IMR-90 (cell line): ENCODE results near the gene THOC2. TPM values are rescaled to one million over a fixed set of nuclear protein-coding genes. Genes with fewer than 3 reads are reported as not detected.
"Not testable (repeated sequence)": the region's sequence is repeated elsewhere in the genome, so short reads cannot be mapped to it uniquely, and the experiment has no call there.

Experiments used
- ATAC-seq: fragments of 200-7000 bp; cut with Tn5 transposase; 2 replicates; pipeline ENCODE4 v1.9.1; 2020; ENCODE audit warnings: low read depth, mild to moderate bottlenecking, moderate library complexity
- BruUV-seq: library from RNA; stranded (reverse); fragments of 400-500 nt; replicated peaks from 2 replicates; lab custom pipeline; 2021; lab: Mats Ljungman, UMichigan
- CTCF ChIA-PET: fragments of 300-600 bp; formaldehyde crosslinking; extraction: SDS; loops from one replicate; lab custom pipeline; 2021; ENCODE audit warnings: antibody characterized with exemption; lab: Yijun Ruan, JAX
- POLR2A ChIA-PET: fragments of 300-600 bp; sonication (Branson Sonifier 250); formaldehyde crosslinking; loops from one replicate; lab custom pipeline; 2022; ENCODE audit warnings: antibody characterized with exemption; ENCODE audit not compliant: unreplicated experiment; lab: Charles Lee
- DNase-seq: peaks from one replicate; pipeline ENCODE4 v3.0.0; 2013
- H2AFZ ChIP-seq: replicated peaks from 2 replicates; pipeline ENCODE3; 2013; ENCODE audit warnings: low read length, mild to moderate bottlenecking; ENCODE audit not compliant: poor library complexity
- H2AK5ac ChIP-seq: 2 replicates; pipeline ENCODE4 v1.6.1; 2013; ENCODE audit warnings: low read depth, low read length, inconsistent platforms
- H2AK9ac ChIP-seq: replicated peaks from 2 replicates; pipeline ENCODE3; 2013; ENCODE audit warnings: mild to moderate bottlenecking, low read depth, low read length, moderate library complexity; ENCODE audit not compliant: poor library complexity
- H2BK120ac ChIP-seq: 2 replicates; pipeline ENCODE4 v1.6.1; 2013; ENCODE audit warnings: low read depth, low read length, inconsistent platforms
- H2BK15ac ChIP-seq: 3 replicates; pipeline ENCODE4 v1.6.1; 2013; ENCODE audit warnings: low read depth, low read length, inconsistent platforms
- H2BK20ac ChIP-seq: 2 replicates; pipeline ENCODE4 v1.6.1; 2013; ENCODE audit warnings: low read depth, mild to moderate bottlenecking, inconsistent platforms, low read length, moderate library complexity
- H2BK5ac ChIP-seq: 2 replicates; pipeline ENCODE4 v1.6.1; 2013; ENCODE audit warnings: mild to moderate bottlenecking, low read depth, low read length, inconsistent platforms; ENCODE audit not compliant: poor library complexity, severe bottlenecking
- H3K14ac ChIP-seq: replicated peaks from 2 replicates; pipeline ENCODE4 v1.6.1; 2013; ENCODE audit warnings: low read depth, low read length, inconsistent platforms
- H3K18ac ChIP-seq: 2 replicates; pipeline ENCODE4 v1.6.1; 2013; ENCODE audit warnings: low read depth, low read length, control low read depth
- H3K23ac ChIP-seq: 2 replicates; pipeline ENCODE4 v1.6.1; 2013; ENCODE audit warnings: low read depth, low read length, inconsistent platforms
- H3K27ac ChIP-seq: 2 replicates; pipeline ENCODE4 v1.5.1; 2013; ENCODE audit warnings: mild to moderate bottlenecking, control low read depth, low read length; ENCODE audit not compliant: insufficient read depth
- H3K27me3 ChIP-seq: 2 replicates; pipeline ENCODE4 v1.6.1; 2013; ENCODE audit warnings: low read length; ENCODE audit not compliant: control insufficient read depth, insufficient read depth
- H3K36me3 ChIP-seq: 2 replicates; pipeline ENCODE4 v1.6.1; 2013; ENCODE audit warnings: low read length, mixed read lengths; ENCODE audit not compliant: control insufficient read depth, insufficient read depth
- H3K4ac ChIP-seq: 2 replicates; pipeline ENCODE4 v1.6.1; 2013; ENCODE audit warnings: low read depth, low read length, inconsistent platforms
- H3K4me1 ChIP-seq: 2 replicates; pipeline ENCODE4 v1.6.1; 2013; ENCODE audit warnings: low read length, mixed read lengths; ENCODE audit not compliant: control insufficient read depth, insufficient read depth
- H3K4me2 ChIP-seq: 2 replicates; pipeline ENCODE4 v1.6.1; 2013; ENCODE audit warnings: low read depth, mild to moderate bottlenecking, control low read depth, low read length, moderate library complexity
- H3K4me3 ChIP-seq: 2 replicates; pipeline ENCODE4 v1.5.1; 2013; ENCODE audit warnings: low read depth, mild to moderate bottlenecking, control low read depth, low read length, moderate library complexity; ENCODE audit not compliant: insufficient read depth
- H3K56ac ChIP-seq: 2 replicates; pipeline ENCODE4 v1.6.1; 2013; ENCODE audit warnings: low read length, inconsistent platforms; ENCODE audit not compliant: insufficient read depth; ENCODE audit errors: extremely low read depth
- H3K79me1 ChIP-seq, 2 experiments: 2 replicates each; pipeline ENCODE4 v1.6.1; 2013; ENCODE audit warnings: low read length in 2 of 2, inconsistent platforms in 1 of 2, low read depth in 1 of 2
- H3K9ac ChIP-seq: 2 replicates; pipeline ENCODE4 v1.6.1; 2013; ENCODE audit warnings: low read depth, low read length, control low read depth
- H3K9me1 ChIP-seq: 2 replicates; pipeline ENCODE4 v1.6.1; 2013; ENCODE audit warnings: low read length, inconsistent platforms; ENCODE audit not compliant: insufficient read depth
- H3K9me3 ChIP-seq: 2 replicates; pipeline ENCODE4 v1.6.1; 2013; ENCODE audit warnings: low read length; ENCODE audit not compliant: control insufficient read depth, insufficient read depth
- H4K20me1 ChIP-seq: 2 replicates; pipeline ENCODE4 v1.6.1; 2013; ENCODE audit warnings: low read length, inconsistent platforms; ENCODE audit not compliant: insufficient read depth
- H4K5ac ChIP-seq: 2 replicates; pipeline ENCODE4 v1.6.1; 2013; ENCODE audit warnings: mild to moderate bottlenecking, low read depth, low read length, control low read depth
- H4K8ac ChIP-seq, 2 experiments: 2 replicates each; pipeline ENCODE4 v1.6.1; 2013; ENCODE audit warnings: low read depth in 2 of 2, low read length in 2 of 2, control low read depth in 1 of 2, inconsistent platforms in 1 of 2
- H4K91ac ChIP-seq: 2 replicates; pipeline ENCODE4 v1.6.1; 2013; ENCODE audit warnings: low read depth, low read length, inconsistent platforms; ENCODE audit not compliant: insufficient read depth
- RAD21 ChIP-seq: IDR thresholded peaks from 2 replicates; pipeline ENCODE4 v1.6.1; 2012; ENCODE audit warnings: low read length, improper control_type of control experiment
- WGBS, 2 experiments: methylation state at CpG; one replicate each; pipeline versions ENCODE4 v1.1.5 to v1.1.7; 2013; ENCODE audit warnings: missing lambda C conversion rate in 2 of 2; ENCODE audit not compliant: insufficient read length in 1 of 2; ENCODE audit errors: extremely low coverage in 2 of 2; 5-methylcytosine and 5-hydroxymethylcytosine counted together
- dilution Hi-C: fragments of 300-500 bp; cut with HindIII; formaldehyde crosslinking; loops from one replicate; pipeline ENCODE4 v1.14.3; 2018; ENCODE audit warnings: low sequenced_read_pairs; ENCODE audit not compliant: unreplicated experiment
- in situ Hi-C: fragments of 300-500 bp; cut with MboI; formaldehyde crosslinking; loops from 3 replicates; pipeline ENCODE4 v1.14.3; 2019; ENCODE audit warnings: low sequenced_read_pairs, inconsistent platforms, mixed read lengths
- intact Hi-C: fragments of 100-400 bp; cut with micrococcal nuclease; formaldehyde crosslinking; loops from 2 replicates; pipeline ENCODE4 v1.10.0; 2022
- polyA plus RNA-seq, 3 experiments: library from polyadenylated mRNA; depleted of rRNA; stranded (reverse); fragments of >200 nt; gene quantifications; 2 replicates each; pipeline ENCODE4 v1.2.3, GENCODE V29; 2012; ENCODE audit warnings: low replicate concordance in 1 of 3
- total RNA-seq: library from RNA; depleted of rRNA; stranded (reverse); fragments of >200 nt; gene quantifications from 2 replicates; pipeline ENCODE4 v1.2.3, GENCODE V29; 2012
- TF ChIP-seq, protein P1 (sequence below): conservative IDR thresholded peaks from 2 replicates; pipeline ENCODE4 v1.5.1; 2012; ENCODE audit warnings: mild to moderate bottlenecking, low read depth, low read length, improper control_type of control experiment

The THOC2 gene
- total and polyA plus RNA-seq, 2 of the 4 experiments (the other 2 are of a cell fraction), result 42.9 to 58.8 TPM

GRCh38 chrX:123732670-123733363 is at the start of gene THOC2 (continued):
- TF ChIP-seq, protein P1, sequence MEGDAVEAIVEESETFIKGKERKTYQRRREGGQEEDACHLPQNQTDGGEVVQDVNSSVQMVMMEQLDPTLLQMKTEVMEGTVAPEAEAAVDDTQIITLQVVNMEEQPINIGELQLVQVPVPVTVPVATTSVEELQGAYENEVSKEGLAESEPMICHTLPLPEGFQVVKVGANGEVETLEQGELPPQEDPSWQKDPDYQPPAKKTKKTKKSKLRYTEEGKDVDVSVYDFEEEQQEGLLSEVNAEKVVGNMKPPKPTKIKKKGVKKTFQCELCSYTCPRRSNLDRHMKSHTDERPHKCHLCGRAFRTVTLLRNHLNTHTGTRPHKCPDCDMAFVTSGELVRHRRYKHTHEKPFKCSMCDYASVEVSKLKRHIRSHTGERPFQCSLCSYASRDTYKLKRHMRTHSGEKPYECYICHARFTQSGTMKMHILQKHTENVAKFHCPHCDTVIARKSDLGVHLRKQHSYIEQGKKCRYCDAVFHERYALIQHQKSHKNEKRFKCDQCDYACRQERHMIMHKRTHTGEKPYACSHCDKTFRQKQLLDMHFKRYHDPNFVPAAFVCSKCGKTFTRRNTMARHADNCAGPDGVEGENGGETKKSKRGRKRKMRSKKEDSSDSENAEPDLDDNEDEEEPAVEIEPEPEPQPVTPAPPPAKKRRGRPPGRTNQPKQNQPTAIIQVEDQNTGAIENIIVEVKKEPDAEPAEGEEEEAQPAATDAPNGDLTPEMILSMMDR, result peak; percentile 42
- no peak for TF ChIP-seq RAD21

DNA sequence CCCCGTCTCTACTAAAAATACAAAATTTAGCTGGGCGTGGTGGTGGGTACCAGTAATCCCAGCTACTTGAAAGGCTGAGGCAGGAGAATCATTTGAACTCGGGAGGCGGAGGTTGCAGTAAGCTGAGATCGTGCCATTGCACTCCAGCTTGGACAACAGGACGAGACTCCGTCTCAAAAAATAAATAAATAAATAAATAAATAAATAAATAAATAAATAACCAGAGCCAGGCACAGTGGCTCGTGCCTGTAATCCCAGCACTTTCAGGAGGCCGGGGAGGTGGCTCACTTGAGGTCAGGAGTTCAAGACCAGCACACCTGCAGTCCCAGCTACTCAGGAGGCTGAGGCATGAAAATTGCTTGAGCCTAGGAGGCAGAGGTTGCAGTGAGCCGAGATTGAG is 48.9 kb upstream of the THOC2 start:
- in situ Hi-C loops, H3K4me1 ChIP-seq, BruUV-seq, H3K4me2 ChIP-seq, H3K14ac ChIP-seq, H4K5ac ChIP-seq, H4K8ac ChIP-seq, H2BK15ac ChIP-seq, H4K20me1 ChIP-seq, H2BK120ac ChIP-seq, H3K18ac ChIP-seq, H3K79me1 ChIP-seq, ATAC-seq, intact Hi-C loops, DNase-seq, H3K56ac ChIP-seq, H3K27ac ChIP-seq, H2BK5ac ChIP-seq, H3K9ac ChIP-seq, POLR2A ChIA-PET, H3K23ac ChIP-seq, H3K9me3 ChIP-seq, H3K4me3 ChIP-seq, H3K27me3 ChIP-seq, dilution Hi-C loops, H2BK20ac ChIP-seq, H2AK5ac ChIP-seq, H3K4ac ChIP-seq, H2AFZ ChIP-seq, H2AK9ac ChIP-seq, CTCF ChIA-PET, H3K36me3 ChIP-seq, H4K91ac ChIP-seq, H3K9me1 ChIP-seq: not testable (repeated sequence)
- no CpG with 5 or more reads among the region's 10 CpGs for WGBS, 2 experiments
